HG03060 (cell line): ENCODE measurements around the gene NAV2.
"Not testable (repeated sequence)": the region's sequence is repeated elsewhere in the genome, so short reads cannot be mapped to it uniquely, and the experiment has no call there.

Experiments
- ATAC-seq: cut with Tn5 transposase; IDR thresholded peaks from one replicate; pipeline ENCODE4 v1.9.1; 2021; ENCODE audit warnings: low read depth, moderate number of reproducible peaks; ENCODE audit not compliant: unreplicated experiment

The NAV2 gene

GRCh38 chr11:19959210-19959609 lies 246.6 kb downstream of the NAV2 start:
- no peak for ATAC-seq

GRCh38 chr11:19959648-19960059 lies 247.0 kb downstream of the NAV2 start:
- no peak for ATAC-seq

- ATAC-seq = not testable (repeated sequence)
Observed at GRCh38 chr11:19960410-19960809, 247.8 kb downstream of the NAV2 start.

DNA sequence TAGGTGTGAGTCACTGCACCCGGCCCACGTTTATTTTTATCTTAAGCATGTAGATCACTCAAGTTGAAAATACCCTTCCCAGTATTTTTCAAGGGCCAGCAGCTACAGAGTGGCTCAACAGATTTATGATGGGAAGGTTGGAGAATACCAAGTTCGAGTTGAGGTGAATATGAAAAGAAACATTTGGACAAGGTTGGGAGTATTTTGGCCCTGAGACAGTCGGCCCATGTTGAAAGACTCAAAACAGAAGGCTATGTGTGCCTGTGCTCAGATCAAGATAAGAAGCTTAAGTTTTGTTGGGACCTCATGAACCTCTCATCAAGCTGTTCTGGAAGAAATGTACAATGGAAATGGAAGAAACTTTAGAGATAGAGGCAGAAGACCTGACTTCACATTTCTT lies 248.6 kb downstream of the NAV2 start:
- ATAC-seq = no peak

DNA sequence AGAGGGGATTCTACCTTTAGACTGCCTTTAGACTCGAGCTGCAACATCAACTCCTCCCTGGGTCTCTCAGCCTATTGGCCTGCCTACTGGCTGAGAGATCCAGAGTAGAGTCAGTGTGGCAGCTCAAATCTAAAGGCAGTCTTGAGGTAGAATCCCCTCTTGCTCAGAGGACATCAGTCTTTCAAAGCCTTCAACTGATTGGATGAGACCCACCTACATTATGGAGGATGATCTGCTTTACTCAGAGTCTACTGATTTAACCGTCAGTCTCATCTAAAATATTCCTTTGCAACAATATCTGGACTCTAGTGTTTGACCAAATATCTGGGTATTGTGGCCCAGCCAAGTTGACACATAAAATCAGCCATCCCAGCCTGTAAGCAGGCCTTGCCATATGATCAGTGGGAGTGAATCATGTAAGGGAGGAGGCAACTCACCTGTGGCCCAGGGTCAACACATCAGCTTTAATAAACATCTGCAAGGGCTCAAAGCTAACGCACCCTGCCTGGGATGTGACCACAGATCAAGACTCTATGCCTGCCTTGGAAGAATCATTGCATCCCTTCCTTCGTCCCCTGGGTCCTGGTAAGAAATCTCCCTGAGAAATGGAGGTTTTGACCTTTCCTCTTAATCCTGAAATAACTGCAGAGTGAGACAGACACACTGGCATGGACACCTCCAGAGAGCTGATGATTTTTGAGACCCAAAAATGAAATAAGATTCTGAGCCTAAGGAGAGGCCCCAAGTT lies 249.6 kb downstream of the NAV2 start:
- ATAC-seq = no peak

DNA sequence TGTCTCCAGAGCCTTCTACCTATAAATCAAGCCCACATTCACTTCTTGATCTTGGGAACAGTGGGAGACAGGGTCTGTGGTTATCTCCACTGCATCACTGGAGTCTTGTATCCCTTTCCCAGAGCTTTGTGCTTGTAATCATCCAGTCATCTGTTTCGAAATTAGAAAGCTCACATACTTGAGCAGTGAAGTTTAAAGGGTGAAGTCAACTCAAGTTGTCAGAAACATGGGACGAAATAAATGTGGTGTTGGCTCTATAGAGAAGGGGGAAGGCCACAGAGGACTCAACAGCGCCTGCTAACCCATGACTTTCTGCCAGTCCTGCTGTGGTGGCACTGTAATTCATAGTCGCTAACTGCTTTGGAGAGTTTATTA lies 250.2 kb downstream of the NAV2 start:
- ATAC-seq = no peak

- no peak for ATAC-seq
Observed at GRCh38 chr11:19963697-19964387, 251.2 kb downstream of the NAV2 start.

DNA sequence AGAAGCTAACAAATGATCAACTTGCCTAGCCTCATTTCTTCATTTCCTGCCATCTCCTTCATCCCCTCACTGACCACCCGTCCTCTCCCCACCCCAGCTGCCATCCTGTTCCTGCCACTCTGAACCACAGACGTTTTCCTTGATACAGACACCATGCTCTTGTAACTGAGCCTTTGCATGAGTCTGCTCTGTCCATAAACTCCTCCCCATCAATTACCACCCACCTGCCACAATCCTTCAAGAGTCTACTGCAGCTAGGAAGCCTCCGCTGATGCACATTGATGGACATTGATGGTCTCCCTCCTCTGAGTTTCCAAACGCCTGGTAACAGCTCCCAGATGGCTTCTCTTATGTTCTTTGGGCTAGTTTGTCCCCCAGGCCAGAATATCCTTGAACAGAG lies 253.8 kb downstream of the NAV2 start:
- no peak for ATAC-seq

DNA sequence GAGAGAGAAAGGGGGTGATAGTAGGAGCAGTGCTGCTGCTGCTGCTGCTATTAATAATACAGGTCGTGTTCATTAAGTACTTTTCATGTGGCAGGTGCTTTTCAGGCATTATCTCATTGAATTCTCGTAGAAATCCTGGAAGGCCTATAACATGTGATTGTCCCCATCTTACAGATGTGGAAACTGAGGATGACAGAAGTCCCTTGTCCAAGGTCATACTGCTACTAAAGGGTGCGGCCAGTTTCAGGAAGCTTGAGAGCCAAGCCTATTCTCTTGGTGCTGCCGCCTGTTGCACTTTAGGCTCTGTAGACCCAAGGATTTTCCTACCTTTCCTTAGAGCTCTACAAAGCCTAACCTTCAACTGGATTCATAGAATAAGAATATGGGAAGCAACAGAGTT lies 254.3 kb downstream of the NAV2 start:
- no peak for ATAC-seq

GRCh38 chr11:19967787-19968186 lies 255.2 kb downstream of the NAV2 start:
- no peak for ATAC-seq

DNA sequence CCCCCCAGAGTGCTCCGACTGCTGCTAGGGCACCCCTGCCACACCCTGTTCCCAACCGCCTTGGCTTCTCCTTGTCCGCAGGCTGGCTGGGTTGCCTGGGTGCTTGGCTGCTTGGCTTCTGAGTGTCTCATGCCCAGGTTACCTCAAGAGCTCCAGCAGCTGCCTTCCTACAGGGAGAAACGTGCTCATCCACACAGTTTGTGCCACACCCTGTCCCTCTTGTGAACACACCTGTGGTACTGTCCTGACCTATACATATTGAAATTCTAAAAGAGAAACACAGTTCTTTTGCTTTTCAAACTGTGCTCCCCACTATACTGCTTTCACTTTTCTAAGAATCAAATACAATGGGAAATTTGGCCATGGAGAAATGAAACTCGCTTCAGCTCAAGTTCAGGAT lies 256.2 kb downstream of the NAV2 start:
- ATAC-seq = no peak

DNA sequence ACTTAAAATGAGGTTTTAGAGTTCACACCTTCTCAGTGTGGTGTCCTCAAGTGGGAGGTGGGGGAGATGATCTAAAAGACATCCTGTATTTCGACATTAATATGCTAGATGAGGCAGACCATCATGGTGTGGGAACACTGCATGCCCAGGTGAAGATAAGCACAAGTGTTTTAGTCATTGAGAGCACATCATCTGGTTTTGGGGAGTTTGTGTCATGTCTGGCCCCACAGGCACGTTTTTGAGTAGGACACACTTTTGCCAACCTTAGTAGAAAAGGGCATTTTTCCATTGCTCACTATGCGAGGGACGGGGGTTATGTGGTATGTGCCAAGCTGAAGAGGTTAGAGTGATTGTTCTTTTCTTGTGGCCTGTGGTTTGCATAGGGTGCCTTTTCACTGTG lies 258.3 kb downstream of the NAV2 start:
- no peak for ATAC-seq

- no peak for ATAC-seq
Observed at GRCh38 chr11:19972091-19972490, 259.5 kb downstream of the NAV2 start.

DNA sequence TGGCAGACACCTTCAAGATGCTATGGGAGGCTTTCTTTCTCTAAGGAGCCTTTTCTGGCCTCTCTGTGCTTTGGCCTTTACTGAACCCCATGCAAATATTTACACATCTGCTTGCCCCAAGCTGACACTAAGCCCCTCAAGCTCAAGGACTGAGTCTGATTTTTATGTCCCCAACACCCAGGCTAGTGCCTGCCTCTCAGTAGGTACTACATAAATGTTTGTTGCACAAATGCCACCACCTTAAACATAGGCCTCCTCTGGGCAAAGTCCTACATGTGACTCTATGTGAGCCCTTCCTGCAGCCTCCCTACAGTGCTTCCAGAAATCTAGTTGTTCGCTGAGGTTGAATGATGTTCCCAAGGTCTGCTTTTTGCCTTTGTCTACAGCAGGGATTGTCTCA lies 260.0 kb downstream of the NAV2 start:
- ATAC-seq = no peak

DNA sequence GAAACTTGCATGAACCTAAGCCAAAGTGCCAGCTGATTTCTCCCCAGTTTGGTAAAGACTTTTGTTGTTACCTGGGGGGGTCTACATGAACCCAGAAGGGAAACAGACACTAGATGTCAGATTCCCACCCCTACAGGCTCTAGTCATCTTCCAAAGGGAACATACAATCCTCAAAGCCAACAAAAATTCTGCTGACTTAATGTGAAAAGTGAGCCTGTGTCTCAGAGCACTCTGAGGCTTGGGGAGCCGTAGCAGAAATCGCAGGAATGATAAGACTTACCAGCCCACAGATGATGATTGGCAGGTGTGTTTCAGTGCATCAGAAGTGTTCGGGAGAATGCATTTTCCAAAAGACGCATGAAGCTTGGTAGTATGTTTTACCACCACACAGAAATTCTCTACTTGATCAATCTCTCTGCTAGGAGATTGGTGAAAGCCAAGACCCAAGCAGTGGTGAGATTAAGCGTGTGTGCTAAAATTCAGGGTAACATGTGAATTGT lies 260.5 kb downstream of the NAV2 start:
- ATAC-seq = no peak

DNA sequence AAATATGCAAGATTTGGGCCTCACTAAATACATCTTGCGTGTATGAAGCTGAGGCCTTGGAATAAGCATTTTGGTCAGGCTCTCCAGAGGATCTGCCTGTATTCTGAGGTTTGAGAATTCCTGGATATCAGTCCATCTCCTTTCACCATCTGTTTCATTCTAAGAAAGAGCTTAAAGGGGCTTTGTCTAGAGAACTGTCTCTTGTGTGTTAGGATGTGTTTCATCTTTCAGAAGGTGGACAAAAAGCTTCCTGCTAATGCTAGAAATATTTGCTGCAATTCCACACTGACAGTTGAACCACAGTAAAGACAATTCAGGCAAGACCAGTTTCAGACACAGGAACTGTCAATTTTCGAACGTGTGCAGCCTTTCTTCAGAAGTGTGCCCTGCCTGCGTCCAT lies 262.2 kb downstream of the NAV2 start:
- no peak for ATAC-seq

- ATAC-seq = no peak
Observed at GRCh38 chr11:19975414-19975990, 262.9 kb downstream of the NAV2 start.

DNA sequence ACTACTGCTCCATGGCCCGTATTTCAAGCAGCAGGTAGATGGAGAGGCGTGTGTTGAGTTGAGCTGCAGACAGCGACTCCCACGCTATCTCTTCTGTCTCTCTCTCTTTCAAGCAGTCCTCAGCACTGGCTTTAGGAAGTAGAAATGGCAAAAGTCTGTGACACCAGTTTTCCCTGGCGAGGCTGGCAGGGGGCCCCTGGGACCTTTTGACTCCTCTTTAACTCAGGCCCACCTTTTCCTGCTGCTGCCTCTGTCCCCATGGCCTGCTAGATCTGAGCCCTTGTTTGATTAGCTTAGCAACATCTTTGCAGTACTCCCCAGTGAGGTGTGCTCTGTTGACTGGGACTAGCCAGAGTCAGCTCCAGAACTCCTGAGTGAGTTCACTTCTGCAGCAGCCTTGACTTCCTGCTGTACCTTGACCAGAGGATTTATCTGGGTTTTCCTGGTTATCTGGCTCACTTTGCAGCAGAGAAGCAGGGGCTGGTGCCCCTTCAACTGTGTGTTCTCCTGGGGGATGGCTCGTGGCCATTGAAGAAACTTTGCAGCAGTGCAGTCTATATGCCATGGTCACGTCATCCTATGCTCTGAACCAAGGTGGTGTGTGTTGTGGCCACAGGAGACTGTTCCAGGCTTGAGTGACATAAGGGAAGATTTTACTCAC lies 263.8 kb downstream of the NAV2 start:
- ATAC-seq = no peak

GRCh38 chr11:19977941-19978340 lies 265.3 kb downstream of the NAV2 start:
- ATAC-seq = no peak

- peak; percentile 70 for ATAC-seq
Observed at GRCh38 chr11:19978668-19979518, 266.3 kb downstream of the NAV2 start.
